Medulla oblongata (tissue), 1 donor: ENCODE results near the gene ECE1.

Experiments
- DNase-seq: peaks from one replicate; pipeline ENCODE4 v3.0.0-alpha.2; 2015; ENCODE audit errors: extremely low spot score

ECE1 gene

GRCh38 chr1:21254335-21254951, 35.8 kb downstream of the ECE1 start:
- peak; percentile 73 for DNase-seq

- no peak for DNase-seq
Measured at GRCh38 chr1:21251773-21252471, 38.3 kb downstream of the ECE1 start.

GRCh38 chr1:21249940-21250493, 40.2 kb downstream of the ECE1 start:
- DNase-seq: no peak

- no peak for DNase-seq
Measured at GRCh38 chr1:21247892-21248715, 42.2 kb downstream of the ECE1 start.

- DNase-seq: no peak
Measured at GRCh38 chr1:21246905-21247642, 43.2 kb downstream of the ECE1 start.

- no peak for DNase-seq
Measured at GRCh38 chr1:21245688-21246229, 44.5 kb downstream of the ECE1 start.

GRCh38 chr1:21244986-21245687, 45.1 kb downstream of the ECE1 start:
- no peak for DNase-seq

- DNase-seq: no peak
Measured at GRCh38 chr1:21244154-21244553, 46.1 kb downstream of the ECE1 start.

- no peak for DNase-seq
Measured at GRCh38 chr1:21242846-21243245, 47.4 kb downstream of the ECE1 start.

- DNase-seq: no peak
Measured at GRCh38 chr1:21241771-21242581, 48.3 kb downstream of the ECE1 start.

- DNase-seq: no peak
Measured at GRCh38 chr1:21240706-21241105, 49.6 kb downstream of the ECE1 start.

GRCh38 chr1:21239221-21239620, 51.0 kb downstream of the ECE1 start:
- DNase-seq: no peak

- DNase-seq: no peak
Measured at GRCh38 chr1:21238141-21238800, 52.0 kb downstream of the ECE1 start.

GRCh38 chr1:21237446-21238088, 52.7 kb downstream of the ECE1 start:
- DNase-seq: no peak

- DNase-seq: no peak
Measured at GRCh38 chr1:21236178-21236577, 54.1 kb downstream of the ECE1 start.

- no peak for DNase-seq
Measured at GRCh38 chr1:21234779-21235178, 55.5 kb downstream of the ECE1 start.

GRCh38 chr1:21233490-21233889, 56.8 kb downstream of the ECE1 start:
- DNase-seq: no peak

- DNase-seq: peak; percentile 76
Measured at GRCh38 chr1:21232044-21232443, 58.2 kb downstream of the ECE1 start.
